Erythroblast (primary cell): ENCODE results near the gene KCNJ15.

Experiments
- GATA1 ChIP-seq: IDR thresholded peaks from 2 replicates; pipeline ENCODE4 v1.6.1; 2011; ENCODE audit warnings: low read depth, mild to moderate bottlenecking, control low read depth, low read length, moderate library complexity
- POLR2A ChIP-seq: IDR thresholded peaks from 2 replicates; pipeline ENCODE4 v1.6.1; 2011; ENCODE audit warnings: mild to moderate bottlenecking, low read length

- TF ChIP-seq POLR2A (no peak), GATA1 (no peak)
Measured at GRCh38 chr21:38249256-38249655, 7.5 kb upstream of the KCNJ15 start.
